HL-60 (cell line): ENCODE data around the gene ITCH.
"Not testable (repeated sequence)": the region's sequence is repeated elsewhere in the genome, so short reads cannot be mapped to it uniquely, and the experiment has no call there.

Experiments
- DNase-seq, 2 experiments: peaks; one replicate each; pipeline ENCODE4 v3.0.0-alpha.2; 2010 to 2020; ENCODE audit warnings: low read depth in 1 of 2, low spot score in 1 of 2
- H3K27ac ChIP-seq: fragments of 250-450 bp; sonication (Bioruptor Pico); replicated peaks from 2 replicates; pipeline ENCODE4 v1.5.1; 2020; ENCODE audit warnings: mild to moderate bottlenecking, moderate library complexity
- H3K27me3 ChIP-seq: fragments of 250-450 bp; sonication (Bioruptor Pico); 2 replicates; pipeline ENCODE4 v1.5.1; 2021; ENCODE audit warnings: mild to moderate bottlenecking, moderate library complexity; ENCODE audit not compliant: insufficient read depth, poor library complexity, severe bottlenecking
- H3K4me3 ChIP-seq: replicated peaks from 2 replicates; pipeline ENCODE4 v1.5.1; 2011; ENCODE audit warnings: mild to moderate bottlenecking, control low read depth, low read length; ENCODE audit not compliant: insufficient read depth
- CTCF ChIP-seq: IDR thresholded peaks from one replicate; pipeline ENCODE4 v1.5.1; 2011; ENCODE audit warnings: low read length, control low read depth, inconsistent platforms; ENCODE audit not compliant: insufficient read depth
- GABPA ChIP-seq: IDR thresholded peaks from 2 replicates; pipeline ENCODE4 v1.6.1; 2012; ENCODE audit warnings: low read depth
- POLR2AphosphoS5 ChIP-seq: IDR thresholded peaks from 2 replicates; pipeline ENCODE4 v1.6.1; 2012; ENCODE audit warnings: low read depth
- REST ChIP-seq: IDR thresholded peaks from 2 replicates; pipeline ENCODE4 v1.6.1; 2012; ENCODE audit warnings: low read depth; ENCODE audit not compliant: insufficient replicate concordance
- SPI1 ChIP-seq: IDR thresholded peaks from 2 replicates; pipeline ENCODE4 v1.6.1; 2012; ENCODE audit warnings: low read depth, mild to moderate bottlenecking, borderline replicate concordance

ITCH gene

GRCh38 chr20:34337544-34337943, 25.5 kb upstream of the ITCH start:
- Histone ChIP-seq H3K4me3 (no peak overlapping the region), H3K27ac (no peak overlapping the region), H3K27me3 (no peaks in the 10 kb centered on the region)
- TF ChIP-seq CTCF (no peak), REST (no peak), SPI1 (no peak), GABPA (no peak), POLR2AphosphoS5 (no peak)
- DNase-seq, result no peak

- Histone ChIP-seq H3K27me3 (no peaks in the 10 kb centered on the region), H3K4me3 (no peak overlapping the region), H3K27ac (no peak overlapping the region)
- DNase-seq, result no peak
- no peak for TF ChIP-seq GABPA
- no peak for TF ChIP-seq REST
- TF ChIP-seq POLR2AphosphoS5, result no peak
- no peak for TF ChIP-seq CTCF
- no peak for TF ChIP-seq SPI1
Measured at GRCh38 chr20:34337982-34338726, 24.9 kb upstream of the ITCH start.

- H3K4me3 ChIP-seq, DNase-seq, H3K27ac ChIP-seq, H3K27me3 ChIP-seq: not testable (repeated sequence)
Measured at GRCh38 chr20:34340726-34341125, 22.3 kb upstream of the ITCH start.

- not testable (repeated sequence) for DNase-seq, H3K27ac ChIP-seq, H3K4me3 ChIP-seq, H3K27me3 ChIP-seq
Measured at GRCh38 chr20:34341199-34341598, 21.9 kb upstream of the ITCH start.
